GM19324 (cell line): ENCODE data around the gene PNMT.
A peak's percentile ranks its signal among the peaks of the same experiment; 100 is the strongest.
"Not testable (repeated sequence)": the region's sequence is repeated elsewhere in the genome, so short reads cannot be mapped to it uniquely, and the experiment has no call there.

ENCODE experiments used
- ATAC-seq: cut with Tn5 transposase; IDR thresholded peaks from one replicate; pipeline ENCODE4 v1.9.1; 2021; ENCODE audit warnings: mild to moderate bottlenecking, moderate library complexity; ENCODE audit not compliant: unreplicated experiment, low FRiP score

Gene PNMT

DNA sequence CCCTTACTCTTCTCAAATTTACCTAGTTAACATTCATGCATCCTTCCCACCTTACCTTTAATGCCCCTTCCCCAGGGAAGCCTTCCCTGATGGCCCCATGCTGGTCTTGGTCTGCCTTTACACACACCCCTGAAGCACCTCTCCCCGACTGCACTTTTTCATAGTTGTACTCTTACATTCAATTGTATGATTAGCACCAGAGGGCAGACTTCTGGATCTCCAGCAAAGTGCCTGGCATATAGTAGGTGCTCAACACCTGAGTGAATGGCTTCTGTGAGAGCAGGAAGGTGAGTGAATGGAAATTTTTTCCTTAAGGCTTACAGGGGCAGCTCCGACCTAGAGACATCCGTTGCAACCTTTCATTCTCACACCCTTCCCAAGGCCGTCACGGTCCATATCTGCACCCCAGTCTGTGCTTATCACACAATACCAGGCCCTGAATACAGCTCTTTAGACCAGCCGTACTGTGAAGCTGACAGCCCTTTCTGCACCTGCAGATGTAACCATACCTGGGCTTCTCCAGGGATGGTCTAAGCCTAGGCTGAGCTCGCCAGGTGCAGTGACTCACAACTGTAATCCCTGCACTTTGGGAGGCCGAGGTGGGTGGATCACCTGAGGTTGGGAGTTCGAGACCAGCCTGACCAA lies 15.2 kb downstream of the PNMT start:
- no peak for ATAC-seq

- no peak for ATAC-seq
Measured at GRCh38 chr17:39684369-39685192, 16.3 kb downstream of the PNMT start.

DNA sequence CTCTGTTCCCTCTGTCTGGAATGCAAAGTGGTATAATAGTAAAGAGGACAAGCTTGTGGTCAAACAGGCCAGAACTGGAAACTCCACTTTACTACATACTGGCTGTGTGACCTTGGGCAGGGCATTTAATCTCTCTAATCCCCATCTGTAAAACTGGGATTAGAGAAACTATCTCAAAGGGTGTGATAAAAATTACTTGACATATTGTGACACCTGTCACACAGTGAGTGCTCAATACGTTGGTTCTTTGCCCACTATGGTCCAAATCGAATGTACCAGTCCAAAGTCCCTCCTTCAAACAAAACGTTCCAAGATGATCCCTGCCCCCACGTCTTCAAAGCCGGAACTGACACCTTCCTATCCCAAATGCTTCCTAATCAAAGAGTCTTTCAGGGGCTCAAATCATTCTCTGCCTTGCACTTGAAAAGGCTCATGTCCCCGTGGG lies 18.9 kb downstream of the PNMT start:
- no peak for ATAC-seq

DNA sequence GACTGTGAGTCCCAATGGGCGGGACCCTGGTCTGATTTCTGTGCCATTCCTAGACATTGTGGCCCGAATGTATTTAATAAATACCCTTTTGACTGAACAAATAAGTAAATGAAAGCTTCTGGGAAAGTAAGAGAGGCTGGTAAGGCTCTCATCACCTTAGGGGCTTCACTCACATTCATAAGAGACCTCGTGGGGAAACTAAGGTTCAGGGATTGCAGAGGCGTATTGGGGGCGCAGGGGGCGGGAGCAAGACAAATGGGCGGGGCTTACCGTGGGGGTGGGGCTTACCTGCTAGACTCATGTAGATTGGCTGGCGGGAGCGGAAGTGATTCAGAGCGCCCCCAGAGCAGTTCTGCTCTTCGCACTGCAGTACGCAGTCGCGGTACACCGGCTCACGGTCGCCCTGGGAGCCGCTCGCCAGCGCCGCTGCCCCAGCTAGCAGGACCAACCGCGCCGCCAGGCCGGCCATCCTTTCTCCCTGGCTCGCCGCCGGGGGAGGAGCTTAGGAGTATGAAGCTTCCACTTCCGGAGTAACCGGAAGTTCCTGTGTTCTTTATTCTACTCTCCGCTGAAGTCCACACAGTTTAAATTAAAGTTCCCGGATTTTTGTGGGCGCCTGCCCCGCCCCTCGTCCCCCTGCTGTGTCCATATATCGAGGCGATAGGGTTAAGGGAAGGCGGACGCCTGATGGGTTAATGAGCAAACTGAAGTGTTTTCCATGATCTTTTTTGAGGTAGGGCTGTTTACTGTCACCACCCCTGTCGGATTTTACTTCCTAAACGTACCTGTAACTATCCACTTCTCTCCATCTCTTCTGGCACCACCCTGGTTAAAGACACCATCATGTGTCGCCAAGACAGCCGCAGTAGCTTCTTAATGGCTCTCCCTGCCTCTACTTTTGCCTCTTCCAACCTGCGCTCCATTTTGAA lies 19.6 kb downstream of the PNMT start, which contains the start of gene PGAP3:
Gene PGAP3, minus strand, starts transcription at position 512 of the 929 bp plus-strand sequence. Its CDS starts 43 bp downstream, at position 469.
- ATAC-seq = peak; percentile 80

- ATAC-seq = no peak
Measured at GRCh38 chr17:39688475-39688835, 20.2 kb downstream of the PNMT start.

- ATAC-seq = no peak
Measured at GRCh38 chr17:39688945-39689344, 20.7 kb downstream of the PNMT start.

GRCh38 chr17:39694593-39694992 lies 26.3 kb downstream of the PNMT start:
- no peak for ATAC-seq

GRCh38 chr17:39695089-39695474 lies 26.8 kb downstream of the PNMT start:
- ATAC-seq = no peak

- ATAC-seq = no peak
Measured at GRCh38 chr17:39696731-39697130, 28.5 kb downstream of the PNMT start.

- no peak for ATAC-seq
Measured at GRCh38 chr17:39697961-39698360, 29.7 kb downstream of the PNMT start.

DNA sequence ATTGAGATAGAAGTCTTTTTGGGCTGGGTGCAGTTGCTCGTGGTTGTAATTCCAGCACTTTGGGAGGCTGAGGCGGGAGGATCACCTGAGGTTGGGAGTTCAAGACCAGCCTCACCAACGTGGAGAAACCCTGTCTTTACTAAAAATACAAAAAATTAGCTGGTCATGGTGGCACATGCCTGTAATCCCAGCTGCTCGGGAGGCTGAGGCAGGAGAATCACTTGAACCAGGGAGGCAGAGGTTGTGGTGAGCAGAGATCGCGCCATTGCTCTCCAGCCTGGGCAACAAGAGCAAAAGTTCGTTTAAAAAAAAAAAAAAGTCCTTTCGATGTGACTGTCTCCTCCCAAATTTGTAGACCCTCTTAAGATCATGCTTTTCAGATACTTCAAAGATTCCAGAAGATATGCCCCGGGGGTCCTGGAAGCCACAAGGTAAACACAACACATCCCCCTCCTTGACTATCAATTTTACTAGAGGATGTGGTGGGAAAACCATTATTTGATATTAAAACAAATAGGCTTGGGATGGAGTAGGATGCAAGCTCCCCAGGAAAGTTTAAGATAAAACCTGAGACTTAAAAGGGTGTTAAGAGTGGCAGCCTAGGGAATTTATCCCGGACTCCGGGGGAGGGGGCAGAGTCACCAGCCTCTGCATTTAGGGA lies 31.0 kb downstream of the PNMT start:
- ATAC-seq = not testable (repeated sequence)

DNA sequence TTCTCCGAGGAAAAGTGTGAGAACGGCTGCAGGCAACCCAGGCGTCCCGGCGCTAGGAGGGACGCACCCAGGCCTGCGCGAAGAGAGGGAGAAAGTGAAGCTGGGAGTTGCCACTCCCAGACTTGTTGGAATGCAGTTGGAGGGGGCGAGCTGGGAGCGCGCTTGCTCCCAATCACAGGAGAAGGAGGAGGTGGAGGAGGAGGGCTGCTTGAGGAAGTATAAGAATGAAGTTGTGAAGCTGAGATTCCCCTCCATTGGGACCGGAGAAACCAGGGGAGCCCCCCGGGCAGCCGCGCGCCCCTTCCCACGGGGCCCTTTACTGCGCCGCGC lies 31.5 kb downstream of the PNMT start, which contains the start of gene ERBB2:
Gene ERBB2, plus strand, starts transcription at position 247 of the 330 bp plus-strand sequence. CDS start 175 bp downstream, outside the sequence.
- no peak for ATAC-seq

- ATAC-seq = no peak
Measured at GRCh38 chr17:39700148-39700987, 32.1 kb downstream of the PNMT start.

- ATAC-seq = no peak
Measured at GRCh38 chr17:39701012-39701783, 32.9 kb downstream of the PNMT start.

DNA sequence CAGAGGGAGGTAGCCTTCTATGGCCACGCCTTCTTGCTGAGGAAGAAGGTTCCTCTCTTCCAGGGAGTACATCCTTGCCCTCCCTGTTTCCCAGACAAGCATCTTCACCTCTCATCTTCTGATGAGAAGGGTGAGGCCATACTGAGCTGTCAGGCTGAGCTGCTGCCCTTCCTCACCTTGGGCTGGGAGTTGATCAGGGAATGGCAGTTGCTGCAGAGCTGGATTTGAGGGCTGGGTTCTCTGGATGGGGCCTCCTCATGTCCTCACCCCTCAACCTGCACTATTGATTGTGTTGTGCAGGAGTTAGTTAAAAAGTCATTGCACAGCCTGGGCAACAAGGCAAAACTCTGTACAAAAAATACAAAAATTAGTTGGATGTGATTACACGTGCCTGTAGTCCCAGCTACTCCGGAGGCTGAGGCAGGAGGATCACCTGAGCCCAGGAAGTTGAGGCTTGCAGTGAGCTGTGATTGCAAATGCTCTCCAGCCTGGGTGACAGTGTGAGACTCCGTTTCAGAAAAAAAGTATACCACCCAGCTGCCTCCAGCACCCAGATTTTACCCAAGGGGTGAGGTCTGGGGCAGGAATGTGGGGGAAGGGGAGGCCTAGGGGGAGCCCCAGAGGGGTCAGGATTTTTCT lies 33.6 kb downstream of the PNMT start:
- ATAC-seq = no peak

- ATAC-seq = no peak
Measured at GRCh38 chr17:39702901-39703893, 34.9 kb downstream of the PNMT start.

GRCh38 chr17:39703913-39704312 lies 35.7 kb downstream of the PNMT start:
- ATAC-seq = no peak
